ENCODE measurements around the gene HPS1. TPM values are rescaled to one million over a fixed set of nuclear protein-coding genes. Genes with fewer than 3 reads are reported as not detected.
A peak's percentile ranks its signal among the peaks of the same experiment; 100 is the strongest.

The HPS1 gene
- total RNA-seq, 1 donor from 2014 or later = 52.4 TPM

GRCh38 chr10:98466861-98467505 is 20.2 kb upstream of the HPS1 start:
- no peak for ATAC-seq
- intact Hi-C loops (cut with DNase I) = loop anchor here (5.0 kb wide), 1 partner anchor 780 kb away; no protein-coding TSS in a partner anchor
- no peak for DNase-seq (ENCODE audit: low spot score)

DNA sequence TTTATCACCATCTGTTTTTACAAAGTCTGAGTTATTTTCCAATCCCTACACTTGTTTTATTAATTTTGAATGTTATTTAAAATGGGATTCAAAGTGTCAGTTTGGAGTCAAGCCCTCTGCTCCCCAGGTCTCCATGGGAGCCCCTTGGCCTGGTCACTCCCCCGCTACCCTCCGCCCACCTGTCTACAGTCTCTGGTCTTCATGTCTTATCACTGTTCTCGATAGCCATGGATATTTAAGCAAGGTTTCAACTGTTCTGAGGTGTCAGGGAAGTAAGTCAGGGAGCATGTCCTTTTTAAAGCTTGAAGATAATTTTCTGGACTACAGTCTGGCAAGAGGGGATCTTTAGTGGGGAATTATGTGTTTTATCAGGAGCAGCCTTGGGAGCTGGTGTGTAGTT is 19.1 kb upstream of the HPS1 start:
- DNase-seq (ENCODE audit: low spot score) (no peak), ATAC-seq (no peak)
- intact Hi-C loops (cut with DNase I) = loop anchor here (5.0 kb wide), 1 partner anchor 781 kb away; no protein-coding TSS in a partner anchor

DNA sequence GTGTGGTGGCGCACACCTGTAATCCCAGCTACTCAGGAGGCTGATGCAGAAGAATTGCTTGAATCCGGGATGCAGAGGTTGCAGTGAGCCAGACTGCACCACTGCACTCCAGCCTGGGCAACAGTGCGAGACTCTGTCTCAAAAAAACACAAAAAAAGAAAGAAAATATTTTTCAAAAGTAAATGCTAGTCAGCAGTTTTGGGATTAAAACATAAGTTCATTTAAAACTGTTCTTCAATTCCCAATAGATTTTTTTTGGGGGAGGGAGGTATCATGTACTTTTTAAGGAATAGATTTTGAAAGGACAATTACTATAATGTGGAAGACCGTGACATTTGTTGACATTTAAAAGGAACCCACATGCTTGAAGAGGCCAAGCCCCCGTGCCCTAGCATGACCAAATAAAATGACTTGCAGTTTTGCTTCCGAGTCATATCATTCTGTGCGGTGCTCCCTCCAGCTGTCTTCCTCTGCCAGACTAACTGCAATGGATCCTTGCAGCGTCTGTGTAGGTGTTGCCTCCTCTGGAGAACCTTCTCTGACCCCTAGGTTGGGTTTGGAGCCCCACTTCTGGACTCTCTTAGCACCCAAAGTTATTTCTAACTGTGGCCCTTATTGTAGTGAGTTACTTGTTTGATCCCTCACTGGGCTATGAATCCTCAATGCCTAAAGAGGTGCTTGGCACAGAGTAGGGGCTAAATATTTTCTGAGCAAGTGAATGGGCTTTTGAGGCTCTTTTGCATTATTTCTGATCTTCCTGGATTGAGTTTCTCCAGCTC is 17.4 kb upstream of the HPS1 start:
- DNase-seq (ENCODE audit: low spot score) (no peak), ATAC-seq (no peak)
- intact Hi-C loops (cut with DNase I) = no loop called here

GRCh38 chr10:98463016-98463415 is 16.3 kb upstream of the HPS1 start:
- intact Hi-C loops (cut with DNase I) = no loop called here
- no peak for ATAC-seq
- DNase-seq (ENCODE audit: low spot score) = no peak

DNA sequence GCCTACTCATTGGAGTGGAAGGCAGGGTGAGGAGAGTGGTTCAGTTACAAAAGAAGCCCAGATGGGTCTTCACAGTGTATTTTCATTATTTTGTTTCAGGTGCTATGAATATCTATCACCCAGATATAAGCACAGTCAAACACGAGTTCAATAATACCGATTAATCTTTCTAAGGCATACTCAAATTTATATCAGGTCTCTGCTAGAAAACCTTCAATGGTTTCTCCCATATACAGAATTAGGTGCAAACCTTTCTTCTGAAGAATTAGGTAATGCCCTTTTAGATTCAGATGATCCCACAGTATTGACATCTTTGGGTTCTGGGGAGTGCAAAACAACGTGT is 14.7 kb upstream of the HPS1 start:
- ATAC-seq = no peak
- no peak for DNase-seq (ENCODE audit: low spot score)
- intact Hi-C loops (cut with DNase I) = no loop called here

- intact Hi-C loops (cut with DNase I) = no loop called here
- DNase-seq (ENCODE audit: low spot score) (no peak), ATAC-seq (peak; percentile 70)
Measured at GRCh38 chr10:98460837-98461499, 14.2 kb upstream of the HPS1 start.

DNA sequence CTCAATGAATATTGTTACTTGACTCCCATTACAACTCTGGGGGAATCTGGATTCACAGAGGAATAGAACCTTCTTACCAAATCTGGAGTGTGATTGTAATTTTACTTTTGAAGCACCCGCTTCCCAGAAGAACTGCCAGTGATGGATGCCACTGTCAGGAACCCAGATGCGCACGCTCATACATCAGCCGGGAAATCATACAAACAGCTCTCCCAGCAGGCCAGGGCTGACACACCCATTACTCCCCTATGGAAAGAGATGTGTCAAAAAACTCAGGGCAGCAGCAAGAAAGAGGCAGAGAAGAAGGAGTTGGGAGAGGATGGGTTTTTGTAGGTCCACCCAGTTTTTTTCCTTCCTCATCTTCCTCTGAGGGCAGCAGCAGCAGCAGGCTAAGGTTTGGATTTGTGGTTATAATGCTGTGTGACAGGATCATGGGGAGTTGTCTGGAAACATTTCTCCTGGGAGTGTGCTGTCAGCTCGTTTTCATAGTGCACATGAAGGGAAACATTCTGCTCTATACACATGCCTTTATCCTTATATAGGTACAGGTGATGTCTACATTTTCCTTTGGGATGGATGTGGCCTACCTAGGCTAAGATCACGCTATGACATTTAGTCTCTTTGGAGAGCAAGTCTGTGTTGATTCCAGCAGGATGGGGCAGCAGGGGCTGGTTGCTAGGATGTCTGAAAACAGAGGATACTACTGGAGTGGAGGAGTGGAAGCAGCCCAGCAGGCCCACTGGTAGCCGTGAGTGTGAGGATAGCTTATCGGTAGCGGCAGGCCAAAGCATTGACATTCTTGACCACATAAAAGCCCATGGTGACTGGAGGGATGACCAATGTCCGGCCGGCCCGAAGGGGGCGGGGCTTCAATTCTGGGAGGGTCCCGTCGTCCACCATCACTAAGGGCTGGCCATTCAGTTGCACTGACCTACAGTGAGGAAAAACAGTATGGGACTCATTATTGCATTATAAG is 12.4 kb upstream of the HPS1 start:
- DNase-seq (ENCODE audit: low spot score) (no peak), ATAC-seq (no peak)

GRCh38 chr10:98457721-98458120 is 11.0 kb upstream of the HPS1 start:
- intact Hi-C loops (cut with DNase I) = no loop called here
- ATAC-seq = no peak
- no peak for DNase-seq (ENCODE audit: low spot score)

More for the DNA sequence above, 12.4 kb upstream of the HPS1 start:
- intact Hi-C loops (cut with DNase I) = no loop called here

DNA sequence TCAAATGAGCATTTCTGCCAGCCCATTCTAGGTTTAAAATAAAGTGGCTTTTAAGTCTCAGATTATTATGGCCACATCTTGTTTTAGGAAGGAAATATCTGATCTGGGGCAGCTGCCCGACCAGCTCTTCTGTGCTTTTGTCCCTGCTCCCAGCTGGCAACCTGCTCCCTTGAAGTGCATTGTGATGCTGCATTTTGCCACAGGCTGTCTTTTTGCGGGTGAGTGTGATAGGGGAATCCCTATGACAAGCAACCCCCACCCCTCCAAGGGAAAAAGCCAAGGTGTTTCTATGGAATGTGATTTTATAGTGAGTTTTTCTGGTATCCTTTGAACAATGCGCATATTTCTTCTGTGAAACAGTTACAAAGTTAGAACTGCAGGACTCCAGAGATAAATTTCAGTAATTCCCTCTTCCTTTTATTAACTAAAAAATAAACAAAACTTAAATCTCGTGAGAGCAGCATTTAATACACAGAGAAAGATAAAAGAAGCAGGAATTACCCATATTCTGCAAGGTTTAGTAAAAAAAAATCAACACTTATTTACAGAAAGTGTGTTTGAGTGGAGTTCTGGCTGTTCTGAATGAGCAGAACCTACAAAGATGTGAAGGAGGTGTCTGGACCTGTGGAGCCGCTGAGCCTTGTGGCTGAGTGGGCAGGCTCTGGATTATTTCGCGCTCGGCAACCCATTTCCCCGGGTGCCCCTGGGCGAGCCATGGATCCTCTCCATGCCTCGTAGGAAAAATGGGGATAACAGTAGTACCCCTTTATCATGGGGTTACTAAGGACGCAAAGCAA is 10.1 kb upstream of the HPS1 start:
- intact Hi-C loops (cut with DNase I) = no loop called here
- DNase-seq (ENCODE audit: low spot score) (no peak), ATAC-seq (no peak)

- DNase-seq (ENCODE audit: low spot score) (no peak), ATAC-seq (no peak)
- intact Hi-C loops (cut with DNase I) = no loop called here
Measured at GRCh38 chr10:98456043-98456570, 9.4 kb upstream of the HPS1 start.

DNA sequence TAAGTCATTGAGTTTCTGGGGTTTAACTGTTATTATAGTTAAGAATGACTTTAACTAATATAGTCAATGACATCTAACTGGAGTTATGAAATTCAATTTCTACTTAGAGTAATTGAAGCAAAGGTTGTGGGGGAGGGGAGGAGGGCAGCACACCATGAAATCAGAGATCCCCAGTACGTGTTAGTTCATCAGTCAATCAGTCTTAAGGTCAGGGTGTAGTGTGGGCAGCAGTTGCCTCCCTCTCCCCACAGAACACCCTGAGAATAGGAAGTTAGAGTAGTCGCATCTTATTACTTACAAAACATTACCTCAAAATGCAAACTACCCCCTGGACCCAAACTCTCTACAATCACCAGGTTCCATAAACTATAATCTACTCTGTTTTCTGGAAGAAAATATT is 7.0 kb upstream of the HPS1 start:
- no peak for ATAC-seq
- intact Hi-C loops (cut with DNase I) = no loop called here
- no peak for DNase-seq (ENCODE audit: low spot score)

DNA sequence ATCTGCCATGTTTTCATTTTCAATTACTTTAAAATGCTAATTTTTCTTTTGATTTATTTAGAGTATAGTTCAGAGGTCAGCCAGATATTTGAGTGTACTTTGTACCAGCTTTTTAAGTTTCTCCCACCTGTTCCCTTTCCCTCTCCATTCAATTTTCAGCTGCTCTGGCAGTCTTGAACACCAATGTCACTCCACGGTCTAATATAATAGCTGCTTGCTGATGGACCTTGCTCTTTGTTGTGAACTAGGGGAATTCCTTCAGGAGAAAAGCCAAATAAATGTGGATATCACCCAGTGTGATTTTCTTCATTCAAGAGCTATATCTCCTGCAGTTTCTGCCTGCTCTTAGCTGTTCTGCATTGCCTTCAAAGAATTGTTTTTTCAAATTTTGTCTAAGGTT is 3.9 kb upstream of the HPS1 start:
- ATAC-seq (no peak), DNase-seq (ENCODE audit: low spot score) (no peak)
- intact Hi-C loops (cut with DNase I) = no loop called here

GRCh38 chr10:98449287-98449686 is 2.6 kb upstream of the HPS1 start:
- DNase-seq (ENCODE audit: low spot score) = no peak
- ATAC-seq = no peak
- intact Hi-C loops (cut with DNase I) = no loop called here

GRCh38 chr10:98446151-98446660 is 529 bp downstream of the HPS1 start:
- ATAC-seq = peak; percentile 63
- intact Hi-C loops (cut with DNase I) = no loop called here
- DNase-seq (ENCODE audit: low spot score) = no peak

- DNase-seq (ENCODE audit: low spot score) (no peak), ATAC-seq (no peak)
- intact Hi-C loops (cut with DNase I) = no loop called here
Measured at GRCh38 chr10:98445200-98445812, 1.4 kb downstream of the HPS1 start.

GRCh38 chr10:98444314-98445006 is 2.3 kb downstream of the HPS1 start:
- DNase-seq (ENCODE audit: low spot score) (no peak), ATAC-seq (no peak)
- intact Hi-C loops (cut with DNase I) = no loop called here

DNA sequence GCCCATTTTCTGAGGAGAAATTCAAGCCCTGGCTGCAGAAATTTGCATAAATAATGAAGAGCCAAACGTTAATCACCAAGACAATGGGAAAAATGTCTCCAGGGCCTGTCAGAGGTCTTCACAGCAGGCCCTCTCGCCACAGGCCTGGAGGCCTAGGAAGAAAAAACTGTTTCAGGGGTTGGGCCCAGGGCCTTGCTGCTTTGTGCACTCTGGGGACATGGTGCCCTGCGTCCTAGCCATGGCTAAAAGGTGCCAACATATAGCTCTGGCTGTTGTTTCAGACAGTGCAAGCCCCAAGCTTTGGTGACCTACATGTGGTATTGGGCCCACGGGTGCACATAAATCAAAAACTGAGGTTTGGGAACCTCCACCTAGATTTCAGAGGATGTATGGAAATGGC is 8.0 kb downstream of the HPS1 start:
- intact Hi-C loops (cut with DNase I) = no loop called here
- DNase-seq (ENCODE audit: low spot score) (no peak), ATAC-seq (no peak)
